A549 treated with ZK216348 at 1 μM for 4 hours (cell line): ENCODE data around the gene CCNI2. TPM values are rescaled to one million over a fixed set of nuclear protein-coding genes. Genes with fewer than 3 reads are reported as not detected.

Experiments
- total RNA-seq: library from RNA; stranded (reverse); fragments of 200-300 nt; extraction: Qiagen RNA extraction; gene quantifications from 5 replicates; pipeline ENCODE4 v1.2.3, GENCODE V29; 2022; ENCODE audit warnings: low read depth

CCNI2 gene
- total RNA-seq = 0.06 to 0.09 TPM in 2 of 5 replicates, not detected in the others

GRCh38 chr5:132746954-132747615 is at the start of gene CCNI2:
Gene CCNI2, plus strand, starts transcription at chr5:132747426. Its CDS starts 70 bp downstream, at chr5:132747496.

GRCh38 chr5:132736853-132737833 is 10.1 kb upstream of the CCNI2 start, which contains the start of gene KIF3A:
Gene KIF3A, minus strand, starts transcription at chr5:132737546. Its CDS starts 127 bp downstream, at chr5:132737419.

GRCh38 chr5:132777209-132778069 is 30.2 kb downstream of the CCNI2 start, which contains the start of gene SEPTIN8:
Gene SEPTIN8, minus strand, starts transcription at chr5:132777239. Its CDS starts 102 bp downstream, at chr5:132777137.

Other genes with a start within 250 kb of the CCNI2 start
- not detected in 5 replicates for gene IL5, start 203.9 kb upstream of the CCNI2 start, total RNA-seq
- 19.4 to 47.1 TPM (median 33.8 TPM) in 5 replicates for gene RAD50, start 190.4 kb upstream of the CCNI2 start, total RNA-seq
- gene IL13, start 89.3 kb upstream of the CCNI2 start, total RNA-seq = 0.13 TPM in 1 of 5 replicates, not detected in the others
- not detected in 5 replicates for gene IL4, start 73.4 kb upstream of the CCNI2 start, total RNA-seq
- 8.1 to 16.4 TPM (median 9.7 TPM) in 5 replicates for gene KIF3A, start 9.9 kb upstream of the CCNI2 start, total RNA-seq
- gene SEPTIN8, start 29.8 kb downstream of the CCNI2 start, total RNA-seq = 16.5 to 23.3 TPM (median 20.8 TPM) in 5 replicates
- 0.06 to 0.12 TPM (median 0.11 TPM) in 5 replicates for gene SOWAHA, start 65.9 kb downstream of the CCNI2 start, total RNA-seq
- gene SHROOM1, start 83.2 kb downstream of the CCNI2 start, total RNA-seq = 7.2 to 12.9 TPM (median 9.8 TPM) in 5 replicates
- gene GDF9, start 119.0 kb downstream of the CCNI2 start, total RNA-seq = 0.17 to 0.28 TPM (median 0.23 TPM) in 3 of 5 replicates, not detected in the others
- gene UQCRQ, start 119.2 kb downstream of the CCNI2 start, total RNA-seq = 410 to 521 TPM (median 479 TPM) in 5 replicates
- gene LEAP2, start 126.2 kb downstream of the CCNI2 start, total RNA-seq = 0.58 to 1.4 TPM (median 1.0 TPM) in 5 replicates
- 10.6 to 30.7 TPM (median 22.5 TPM) in 5 replicates for gene AFF4, start 216.2 kb downstream of the CCNI2 start, total RNA-seq